Chondrocyte (in vitro differentiated cells): ENCODE measurements around the gene IRX6. TPM values are rescaled to one million over a fixed set of nuclear protein-coding genes. Genes with fewer than 3 reads are reported as not detected.

ENCODE experiments used
- DNase-seq: peaks from one replicate; pipeline ENCODE4 v3.0.0; 2021; ENCODE audit warnings: mixed read lengths, low spot score
- H3K27ac Mint-ChIP-seq: one replicate; pipeline ENCODE4 v1.8.0; 2021; ENCODE audit warnings: mild to moderate bottlenecking, moderate library complexity, mixed read lengths; ENCODE audit not compliant: unreplicated experiment
- H3K27me3 Mint-ChIP-seq: 2 replicates; pipeline ENCODE4 v1.8.0; 2021; ENCODE audit warnings: low read depth, mixed read lengths
- H3K36me3 Mint-ChIP-seq: 2 replicates; pipeline ENCODE4 v1.8.0; 2021; ENCODE audit warnings: low read depth, mixed read lengths
- H3K4me1 Mint-ChIP-seq: 2 replicates; pipeline ENCODE4 v1.8.0; 2021; ENCODE audit warnings: low read depth, mild to moderate bottlenecking, mixed read lengths
- H3K4me3 Mint-ChIP-seq: one replicate; pipeline ENCODE4 v1.8.0; 2021; ENCODE audit warnings: mild to moderate bottlenecking, moderate library complexity, mixed read lengths; ENCODE audit not compliant: unreplicated experiment
- H3K9me3 Mint-ChIP-seq: 2 replicates; pipeline ENCODE4 v1.8.0; 2021; ENCODE audit warnings: low read depth, mixed read lengths
- CTCF ChIP-seq: fragments of 200-600 bp; sonication (generic); IDR thresholded peaks from 2 replicates; pipeline ENCODE4 v1.5.0; 2021; ENCODE audit warnings: antibody characterized with exemption, mild to moderate bottlenecking, moderate library complexity
- total RNA-seq: library from RNA; stranded (reverse); gene quantifications from 3 replicates; pipeline ENCODE4 v1.2.1, GENCODE V29; 2021

The IRX6 gene
- total RNA-seq, 1 donor from 2014 or later: not detected

- H3K9me3 Mint-ChIP-seq: peaks cover 3% of the 10 kb centered on the region
- peaks cover 14% of the 10 kb centered on the region for H3K27me3 Mint-ChIP-seq
- DNase-seq: no peak
- peaks cover 11% of the 10 kb centered on the region for H3K4me1 Mint-ChIP-seq
- H3K27ac Mint-ChIP-seq: no peak overlapping the region
- no peak for TF ChIP-seq CTCF
- H3K36me3 Mint-ChIP-seq: no peaks in the 10 kb centered on the region
- H3K4me3 Mint-ChIP-seq: no peak overlapping the region
These were observed 29.1 kb upstream of the IRX6 start for GRCh38 chr16:55294931-55295342.

GRCh38 chr16:55297062-55297909 is 26.7 kb upstream of the IRX6 start:
- no peak for TF ChIP-seq CTCF
- no peak overlapping the region for H3K4me3 Mint-ChIP-seq
- no peak overlapping the region for H3K27ac Mint-ChIP-seq
- H3K4me1 Mint-ChIP-seq: peaks cover 11% of the 10 kb centered on the region
- DNase-seq: no peak
- H3K27me3 Mint-ChIP-seq: peaks cover 22% of the 10 kb centered on the region
- H3K9me3 Mint-ChIP-seq: peaks cover 3% of the 10 kb centered on the region
- H3K36me3 Mint-ChIP-seq: no peaks in the 10 kb centered on the region

- H3K4me1 Mint-ChIP-seq: peaks cover 11% of the 10 kb centered on the region
- no peak overlapping the region for H3K4me3 Mint-ChIP-seq
- no peaks in the 10 kb centered on the region for H3K36me3 Mint-ChIP-seq
- DNase-seq: no peak
- H3K27ac Mint-ChIP-seq: no peak overlapping the region
- peaks cover 18% of the 10 kb centered on the region for H3K27me3 Mint-ChIP-seq
- no peak for TF ChIP-seq CTCF
- H3K9me3 Mint-ChIP-seq: peaks cover 3% of the 10 kb centered on the region
These were observed 26.0 kb upstream of the IRX6 start for GRCh38 chr16:55297910-55298479.

- Mint-ChIP-seq H3K27me3 (peaks cover 28% of the 10 kb centered on the region), H3K27ac (no peak overlapping the region), H3K4me1 (peaks cover 4% of the 10 kb centered on the region), H3K9me3 (peaks cover 7% of the 10 kb centered on the region), H3K4me3 (no peak overlapping the region), H3K36me3 (no peaks in the 10 kb centered on the region)
- no peak for DNase-seq
- TF ChIP-seq CTCF: no peak
These were observed 22.5 kb upstream of the IRX6 start for GRCh38 chr16:55301385-55302008.

- no peak for TF ChIP-seq CTCF
- Mint-ChIP-seq H3K9me3 (peaks cover 5% of the 10 kb centered on the region), H3K27me3 (peaks cover 33% of the 10 kb centered on the region), H3K4me3 (no peak overlapping the region), H3K36me3 (no peaks in the 10 kb centered on the region), H3K27ac (no peak overlapping the region), H3K4me1 (peaks cover 3% of the 10 kb centered on the region)
- DNase-seq: no peak
These were observed 21.4 kb upstream of the IRX6 start for GRCh38 chr16:55302635-55303034.
